Keratinocyte (primary cell): ENCODE measurements around the gene PRRX1. TPM values are rescaled to one million over a fixed set of nuclear protein-coding genes. Genes with fewer than 3 reads are reported as not detected.

Source experiments
- DNase-seq: peaks from one replicate; pipeline ENCODE4 v3.0.0-alpha.2; 2011; ENCODE audit warnings: low read depth, missing footprints, low spot score
- FAIRE-seq: peaks from 2 replicates; lab custom pipeline; 2011; peaks lifted over from hg19 to GRCh38; lab: Jason Lieb, UNC
- H2AFZ ChIP-seq: 2 replicates; pipeline ENCODE4 v1.6.0; 2012; ENCODE audit warnings: low read length, control low read depth, inconsistent platforms; ENCODE audit not compliant: control insufficient read depth
- H3K27ac ChIP-seq: 2 replicates; pipeline ENCODE4 v1.5.1; 2011; ENCODE audit warnings: low read length; ENCODE audit not compliant: control insufficient read depth, insufficient read depth
- H3K27me3 ChIP-seq: 3 replicates; pipeline ENCODE4 v1.6.0; 2011; ENCODE audit warnings: low read length; ENCODE audit not compliant: control insufficient read depth, insufficient read depth; ENCODE audit errors: extremely low read depth
- H3K36me3 ChIP-seq, 2 experiments: 2 replicates in 1 of 2; 3 replicates in 1 of 2; pipeline ENCODE4 v1.5.1; 2011; ENCODE audit warnings: low read length in 2 of 2, mild to moderate bottlenecking in 1 of 2; ENCODE audit not compliant: control insufficient read depth in 2 of 2, insufficient read depth in 2 of 2; ENCODE audit errors: extremely low read depth in 1 of 2
- H3K4me1 ChIP-seq: 3 replicates; pipeline ENCODE4 v1.5.1; 2011; ENCODE audit warnings: low read length; ENCODE audit not compliant: control insufficient read depth, insufficient read depth; ENCODE audit errors: extremely low read depth
- H3K4me2 ChIP-seq: 3 replicates; pipeline ENCODE4 v1.6.0; 2011; ENCODE audit warnings: low read depth, low read length; ENCODE audit not compliant: control insufficient read depth, insufficient read depth; ENCODE audit errors: extremely low read depth
- H3K4me3 ChIP-seq, 3 experiments: fragments of 200-600 bp in 1 of 3; sonication (generic) in 1 of 3; 2 replicates in 2 of 3; 3 replicates in 1 of 3; pipeline ENCODE4 v1.5.1; 2011 to 2016; ENCODE audit warnings: low read length in 3 of 3, mild to moderate bottlenecking in 3 of 3, control low read depth in 2 of 3, inconsistent platforms in 1 of 3, low read depth in 1 of 3, mixed read lengths in 1 of 3, mixed run types in 1 of 3, moderate library complexity in 1 of 3; ENCODE audit not compliant: control insufficient read depth in 2 of 3, insufficient read depth in 2 of 3; ENCODE audit errors: extremely low read depth in 1 of 3
- H3K79me2 ChIP-seq: 2 replicates; pipeline ENCODE4 v1.6.0; 2012; ENCODE audit warnings: low read length; ENCODE audit not compliant: control insufficient read depth, insufficient read depth
- H3K9ac ChIP-seq: 3 replicates; pipeline ENCODE4 v1.6.0; 2011; ENCODE audit warnings: low read length; ENCODE audit not compliant: control insufficient read depth, insufficient read depth; ENCODE audit errors: extremely low read depth
- H3K9me1 ChIP-seq: 3 replicates; pipeline ENCODE4 v1.6.0; 2011; ENCODE audit warnings: low read length; ENCODE audit not compliant: control insufficient read depth, insufficient read depth; ENCODE audit errors: extremely low read depth
- H3K9me3 ChIP-seq: 2 replicates; pipeline ENCODE4 v1.5.1; 2012; ENCODE audit warnings: low read depth, low read length; ENCODE audit not compliant: control insufficient read depth
- H4K20me1 ChIP-seq: 3 replicates; pipeline ENCODE4 v1.6.0; 2011; ENCODE audit warnings: low read length; ENCODE audit not compliant: control insufficient read depth, insufficient read depth; ENCODE audit errors: extremely low read depth
- CTCF ChIP-seq, 3 experiments: IDR thresholded peaks in 1 of 3; conservative IDR thresholded peaks in 1 of 3; optimal IDR thresholded peaks in 1 of 3; 2 replicates in 2 of 3; 3 replicates in 1 of 3; pipeline versions ENCODE3 to v1.5.1; 2011; ENCODE audit warnings: low read length in 3 of 3, mild to moderate bottlenecking in 3 of 3, moderate library complexity in 2 of 3, control low read depth in 1 of 3, inconsistent platforms in 1 of 3; ENCODE audit not compliant: insufficient read depth in 2 of 3; ENCODE audit errors: extremely low read depth in 1 of 3
- EZH2 ChIP-seq: IDR thresholded peaks from one replicate; pipeline ENCODE4 v1.6.1; 2012; ENCODE audit warnings: inconsistent platforms, mild to moderate bottlenecking, low read length, moderate library complexity
- dilution Hi-C: fragments of 300-500 bp; cut with MboI; formaldehyde crosslinking; loops from one replicate; pipeline ENCODE4 v1.7.0; 2020; ENCODE audit warnings: low sequenced_read_pairs; ENCODE audit not compliant: extremely low pct_ligation_motif_present
- polyA plus RNA-seq, 5 experiments: library from polyadenylated mRNA; depleted of rRNA in 3 of 5; stranded (reverse) in 3 of 5; stranded (forward) in 1 of 5; unstranded in 1 of 5; fragments of >200 nt; gene quantifications; 1 replicate in 1 of 5; 2 replicates in 3 of 5; 3 replicates in 1 of 5; pipeline versions ENCODE4 v1.2.1 to v1.2.3, GENCODE V29; 2011 to 2012; ENCODE audit warnings: missing spikeins in 2 of 5, low read depth in 1 of 5, low replicate concordance in 1 of 5

The PRRX1 gene
- polyA plus RNA-seq, 1 donor (not counting 4 experiments of a cell fraction or from before 2014, with no cell fraction given) = not detected

DNA sequence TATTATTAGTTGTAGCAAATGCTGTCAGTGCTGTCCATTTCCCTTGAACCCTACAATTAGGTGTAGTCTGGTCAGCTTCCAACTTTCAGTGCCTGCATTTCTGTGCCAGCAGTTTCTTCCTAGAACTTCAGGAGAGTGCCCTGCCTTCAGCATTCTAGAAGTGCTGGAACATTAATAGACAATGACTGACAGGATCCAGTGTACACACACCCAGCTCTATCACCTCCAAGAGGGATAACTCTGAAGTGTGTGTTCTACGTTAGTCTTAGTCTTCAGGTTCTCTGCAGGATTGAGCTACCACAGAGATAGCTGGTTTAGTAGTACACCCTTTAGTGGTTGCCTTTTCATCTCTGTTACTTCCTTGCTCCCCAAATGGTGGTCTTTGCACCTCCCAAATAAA lies 61.4 kb downstream of the PRRX1 start:
- no peak overlapping the region for H2AFZ ChIP-seq
- no peaks in the 10 kb centered on the region for H3K9me1 ChIP-seq
- no peaks in the 10 kb centered on the region for H3K27me3 ChIP-seq
- no peak for DNase-seq
- no peak overlapping the region for H3K27ac ChIP-seq
- no peaks in the 10 kb centered on the region for H4K20me1 ChIP-seq
- no peak overlapping the region for H3K4me3 ChIP-seq
- H3K4me1 ChIP-seq = peaks cover 7% of the 10 kb centered on the region
- H3K4me2 ChIP-seq = no peak overlapping the region
- dilution Hi-C loops = no loop called here
- H3K79me2 ChIP-seq = no peaks in the 10 kb centered on the region
- H3K9me3 ChIP-seq = no peaks in the 10 kb centered on the region
- TF ChIP-seq EZH2 (no peak), CTCF (optimal IDR thresholded peaks at IDR 0.05 in 1 of 3, IDR thresholded peaks at IDR 0.05 in 1 of 3, conservative IDR thresholded peaks at IDR 0.05 in 1 of 3; ENCODE audit: extremely low read depth in 1 of 3, insufficient read depth in 2 of 3, low read length in 3 of 3) (no peak)
- no peaks in the 10 kb centered on the region for H3K36me3 ChIP-seq
- H3K9ac ChIP-seq = no peak overlapping the region
- FAIRE-seq = no peak

GRCh38 chr1:170727963-170728362 lies 64.0 kb downstream of the PRRX1 start:
- dilution Hi-C loops = no loop called here
- no peaks in the 10 kb centered on the region for H3K9me1 ChIP-seq
- H3K27me3 ChIP-seq = no peaks in the 10 kb centered on the region
- H3K4me2 ChIP-seq = no peak overlapping the region
- no peaks in the 10 kb centered on the region for H3K79me2 ChIP-seq
- H4K20me1 ChIP-seq = no peaks in the 10 kb centered on the region
- FAIRE-seq (no peak), DNase-seq (no peak)
- no peak overlapping the region for H2AFZ ChIP-seq
- H3K9ac ChIP-seq = no peak overlapping the region
- H3K4me1 ChIP-seq = no peaks in the 10 kb centered on the region
- H3K9me3 ChIP-seq = no peaks in the 10 kb centered on the region
- no peak overlapping the region for H3K4me3 ChIP-seq
- H3K36me3 ChIP-seq = no peaks in the 10 kb centered on the region
- TF ChIP-seq EZH2 = no peak
- TF ChIP-seq CTCF (optimal IDR thresholded peaks at IDR 0.05 in 1 of 3, IDR thresholded peaks at IDR 0.05 in 1 of 3, conservative IDR thresholded peaks at IDR 0.05 in 1 of 3; ENCODE audit: extremely low read depth in 1 of 3, insufficient read depth in 2 of 3, low read length in 3 of 3) = no peak
- H3K27ac ChIP-seq = no peak overlapping the region
